SH-SY5Y (cell line): ENCODE data around the gene ZNF777.

Experiments used
- GATA2 ChIP-seq: IDR thresholded peaks from 2 replicates; pipeline ENCODE4 v1.6.1; 2011; ENCODE audit warnings: mild to moderate bottlenecking, low read depth, low read length
- GATA3 ChIP-seq: IDR thresholded peaks from 2 replicates; pipeline ENCODE4 v1.6.1; 2011; ENCODE audit warnings: low read depth, mild to moderate bottlenecking, low read length, moderate library complexity

Gene ZNF777

GRCh38 chr7:149415391-149416071 lies 45.3 kb downstream of the ZNF777 start:
- no peak for TF ChIP-seq GATA2
- no peak for TF ChIP-seq GATA3

DNA sequence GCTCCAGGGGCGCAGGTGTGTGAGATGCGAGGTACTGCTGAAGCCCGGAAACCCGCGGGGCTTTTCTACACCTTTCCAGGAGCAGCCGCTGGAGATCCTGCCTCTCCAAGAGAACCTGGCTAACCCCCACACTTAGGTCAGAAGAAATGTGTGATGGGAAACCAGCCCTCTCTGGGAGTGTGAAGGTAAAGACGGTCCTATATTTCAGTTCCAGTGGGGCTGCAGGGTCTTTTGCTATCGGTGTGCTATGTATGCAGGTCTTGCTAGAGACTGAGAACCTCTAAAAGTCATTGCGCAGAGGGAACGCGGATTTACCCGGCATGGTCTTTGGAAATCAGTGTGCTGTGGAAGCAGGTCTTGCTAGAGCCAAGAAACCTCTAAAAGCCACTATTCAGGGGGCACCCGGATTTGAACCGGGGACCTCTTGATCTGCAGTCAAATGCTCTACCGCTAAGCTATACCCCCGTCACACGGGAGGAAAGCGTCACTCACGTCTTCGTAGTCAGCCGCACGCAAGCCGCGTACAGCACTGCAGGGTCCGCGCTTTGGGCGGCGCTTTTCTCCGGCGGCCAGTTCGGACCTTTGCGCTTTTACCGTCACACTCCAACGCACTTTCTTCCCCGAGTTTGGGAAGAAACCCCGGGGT lies 46.0 kb downstream of the ZNF777 start:
- TF ChIP-seq GATA3 (no peak), GATA2 (no peak)

DNA sequence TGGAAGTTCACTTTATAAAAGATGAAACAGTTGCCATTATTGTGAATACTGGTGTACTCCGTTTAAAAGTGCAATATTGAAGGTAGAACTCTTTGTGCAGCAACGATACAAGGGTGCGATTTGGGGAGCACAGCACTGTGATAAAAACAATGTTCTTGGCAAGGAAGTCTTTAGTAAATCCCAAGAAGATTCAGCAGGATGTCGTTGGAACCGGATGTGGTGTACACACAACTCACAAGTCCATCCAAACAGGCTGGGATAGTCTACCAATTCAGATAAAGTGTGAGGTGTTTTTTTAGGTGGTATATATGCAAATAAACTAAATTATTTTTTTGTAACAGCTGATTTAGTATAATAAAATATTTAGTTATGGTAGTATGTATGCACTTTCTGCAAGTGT lies 46.7 kb downstream of the ZNF777 start:
- TF ChIP-seq GATA3, result no peak

GRCh38 chr7:149409895-149410294 lies 51.0 kb downstream of the ZNF777 start:
- TF ChIP-seq GATA2 (no peak), GATA3 (no peak)

GRCh38 chr7:149404825-149405224 lies 56.0 kb downstream of the ZNF777 start:
- TF ChIP-seq GATA3, result no peak
- no peak for TF ChIP-seq GATA2

GRCh38 chr7:149404396-149404795 lies 56.5 kb downstream of the ZNF777 start:
- no peak for TF ChIP-seq GATA3
- TF ChIP-seq GATA2, result no peak

- no peak for TF ChIP-seq GATA2
Measured at GRCh38 chr7:149398195-149398820, 62.6 kb downstream of the ZNF777 start.

- TF ChIP-seq GATA2 (no peak), GATA3 (no peak)
Measured at GRCh38 chr7:149397470-149398043, 63.3 kb downstream of the ZNF777 start.

DNA sequence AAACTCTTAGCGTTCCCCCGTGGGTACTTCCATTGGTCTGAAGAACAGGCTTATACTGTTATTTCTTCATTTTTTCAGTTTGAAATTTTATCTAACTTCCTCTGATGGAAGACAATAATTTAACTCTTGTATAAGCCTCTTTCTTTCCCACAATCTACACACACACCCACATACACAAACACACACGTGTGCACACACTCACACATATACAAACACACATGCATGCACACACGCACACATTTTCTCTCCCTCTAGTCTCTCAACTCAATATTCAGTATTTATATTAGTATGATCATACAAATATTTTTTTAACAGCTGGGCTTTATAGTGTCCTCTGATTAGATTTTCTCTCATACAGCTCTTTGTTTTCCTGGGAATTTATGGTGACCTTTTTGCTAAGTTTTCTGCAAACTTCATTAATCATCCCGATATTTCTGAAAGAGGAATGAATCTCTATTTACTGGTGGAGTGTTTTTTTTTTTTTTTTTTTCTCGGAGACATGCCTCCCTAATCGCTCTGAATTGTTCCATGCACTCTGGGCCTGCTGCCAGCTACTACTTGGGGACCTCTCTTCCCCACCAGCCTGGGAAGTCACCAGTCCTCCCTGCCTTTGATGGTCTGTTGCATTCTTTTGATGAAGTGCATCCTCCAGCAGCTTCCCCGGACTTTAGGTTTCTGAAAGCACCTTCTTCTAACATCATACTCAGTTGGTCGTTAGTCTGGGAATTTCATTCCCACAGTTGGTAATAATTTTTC lies 75.5 kb downstream of the ZNF777 start:
- no peak for TF ChIP-seq GATA3
- TF ChIP-seq GATA2, result no peak
